HG02970 (cell line): ENCODE measurements around the gene NPAS2.

Experiments used
- ATAC-seq: cut with Tn5 transposase; IDR thresholded peaks from one replicate; pipeline ENCODE4 v1.9.1; 2021; ENCODE audit warnings: mild to moderate bottlenecking, moderate library complexity, moderate number of reproducible peaks; ENCODE audit not compliant: unreplicated experiment, low FRiP score

The NPAS2 gene

GRCh38 chr2:100793982-100794381, 26.0 kb upstream of the NPAS2 start:
- no peak for ATAC-seq

- ATAC-seq, result no peak
Measured at GRCh38 chr2:100796499-100797100, 23.3 kb upstream of the NPAS2 start.

DNA sequence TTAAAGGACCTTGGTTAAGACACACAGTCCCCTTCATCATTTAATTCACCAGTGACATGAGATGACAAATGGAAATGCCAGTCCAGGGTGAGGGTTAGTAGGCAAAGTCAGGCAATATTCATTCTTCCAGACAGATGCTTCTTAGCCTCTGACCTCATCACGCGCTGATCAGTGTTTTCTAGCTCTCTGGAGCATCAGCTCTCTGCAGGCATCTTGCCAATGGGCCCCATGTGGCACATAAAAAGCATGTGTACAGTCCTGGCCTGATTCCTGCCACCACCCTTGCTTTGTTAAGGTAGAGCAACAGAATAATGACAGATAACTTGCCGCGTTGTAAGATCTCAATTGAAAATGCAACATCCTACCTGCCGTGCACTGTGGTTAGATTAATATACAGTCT, 20.3 kb upstream of the NPAS2 start:
- no peak for ATAC-seq

- no peak for ATAC-seq
Measured at GRCh38 chr2:100800915-100801314, 19.0 kb upstream of the NPAS2 start.

DNA sequence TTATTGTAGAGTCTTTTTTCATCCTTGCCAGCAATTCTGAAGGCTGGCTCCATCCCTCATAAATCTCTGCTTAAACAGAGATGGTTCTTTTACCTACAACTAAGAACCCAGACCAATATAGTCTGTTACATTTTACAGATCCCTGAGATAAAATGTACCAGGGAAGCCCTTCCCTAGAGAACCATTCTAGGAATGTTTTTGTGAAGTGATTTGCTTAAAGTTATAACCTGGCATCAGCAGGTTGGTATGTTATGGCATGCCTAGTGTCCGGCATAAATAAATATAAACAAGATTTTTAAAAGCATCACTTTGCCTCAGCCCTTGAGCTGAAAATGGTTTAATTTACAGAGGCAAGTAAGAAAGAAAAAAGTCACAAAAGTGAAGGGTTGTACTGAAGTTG, 18.5 kb upstream of the NPAS2 start:
- no peak for ATAC-seq

DNA sequence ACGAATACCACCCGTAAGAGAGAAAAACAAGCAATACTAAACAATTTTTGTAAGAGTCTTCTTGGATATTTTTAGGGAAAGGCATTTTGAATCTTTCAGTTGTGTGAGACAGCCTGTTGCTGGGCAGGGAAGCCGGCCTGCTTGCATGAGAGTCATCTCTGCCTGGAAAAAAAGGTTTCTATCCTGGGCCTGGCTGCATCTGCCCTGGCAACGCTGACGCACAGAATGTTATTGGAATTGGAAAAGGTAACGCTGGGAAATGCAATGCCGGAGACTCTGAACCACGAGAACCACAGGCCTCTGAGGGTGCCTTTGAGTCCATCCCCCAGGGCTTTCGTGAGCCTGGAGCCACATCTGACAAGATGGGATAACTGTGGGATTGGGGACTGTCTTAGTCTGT, 17.9 kb upstream of the NPAS2 start:
- no peak for ATAC-seq

GRCh38 chr2:100803334-100803733, 16.6 kb upstream of the NPAS2 start:
- ATAC-seq, result no peak

GRCh38 chr2:100806550-100806949, 13.4 kb upstream of the NPAS2 start:
- no peak for ATAC-seq

GRCh38 chr2:100807707-100808106, 12.2 kb upstream of the NPAS2 start:
- no peak for ATAC-seq

GRCh38 chr2:100808582-100808981, 11.4 kb upstream of the NPAS2 start:
- ATAC-seq, result no peak

- no peak for ATAC-seq
Measured at GRCh38 chr2:100809506-100809905, 10.4 kb upstream of the NPAS2 start.

DNA sequence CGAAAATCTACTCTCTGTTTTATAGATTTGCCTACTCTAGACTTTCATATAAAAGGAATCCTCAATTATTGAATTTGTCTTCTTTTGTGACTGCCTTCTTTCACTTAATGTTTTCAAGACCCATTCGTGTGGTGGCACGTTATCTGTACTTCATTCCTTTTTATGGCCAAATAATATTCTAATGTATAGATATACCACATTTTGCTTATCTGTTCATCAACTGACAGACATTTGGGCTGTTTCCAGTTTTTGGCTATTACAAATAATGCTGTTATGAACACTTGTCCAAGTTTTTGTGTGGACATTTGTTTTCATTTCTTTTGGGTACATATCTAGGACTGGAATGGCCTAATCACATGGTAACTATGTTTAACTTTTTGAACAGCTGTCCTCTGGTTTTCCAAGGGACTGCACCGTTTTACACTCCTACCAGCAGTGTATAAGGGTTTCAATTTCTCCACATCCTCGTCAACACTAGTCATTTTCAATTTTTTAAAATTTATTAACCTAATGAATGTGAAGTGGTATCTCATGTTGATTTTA, 9.3 kb upstream of the NPAS2 start:
- no peak for ATAC-seq

- ATAC-seq, result no peak
Measured at GRCh38 chr2:100812116-100812515, 7.8 kb upstream of the NPAS2 start.

DNA sequence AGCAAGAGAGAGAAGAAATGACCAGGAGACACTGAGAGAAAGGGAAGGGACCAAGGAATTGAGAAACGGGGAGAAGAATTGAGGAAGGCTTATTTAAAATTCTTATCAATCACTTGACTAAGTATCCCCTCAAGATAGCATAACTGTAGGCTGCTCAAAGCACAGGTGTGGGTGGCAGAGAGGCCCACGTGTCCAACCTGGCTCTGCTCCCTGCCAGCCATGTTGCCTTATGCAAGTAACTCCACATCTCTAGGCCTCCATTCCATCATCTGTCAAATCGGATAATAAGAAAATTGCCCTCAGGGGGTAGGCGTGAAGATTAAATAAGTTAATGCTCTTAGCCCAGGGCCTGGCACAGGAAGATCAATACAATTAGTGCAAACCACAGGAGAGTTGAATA, 7.4 kb upstream of the NPAS2 start:
- no peak for ATAC-seq

DNA sequence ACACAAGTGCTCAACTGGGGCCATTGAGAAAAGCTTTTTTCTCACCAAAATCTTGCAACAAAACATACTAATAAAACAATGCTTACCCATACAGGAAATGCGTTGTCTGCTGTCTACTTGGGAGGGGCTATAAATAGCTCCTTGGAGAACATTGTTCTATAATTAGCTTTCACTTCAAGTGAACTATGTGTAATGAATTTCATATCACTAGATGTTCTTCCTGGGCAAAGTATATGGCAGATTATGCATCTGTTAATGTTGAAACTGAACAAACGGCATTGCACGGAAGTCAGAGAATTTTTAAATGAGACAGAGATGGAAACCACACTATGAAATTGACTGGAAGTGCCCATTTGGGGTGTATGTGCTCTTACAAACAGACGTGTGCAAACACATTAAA, 6.4 kb upstream of the NPAS2 start:
- no peak for ATAC-seq

- ATAC-seq, result no peak
Measured at GRCh38 chr2:100814043-100814442, 5.9 kb upstream of the NPAS2 start.

- ATAC-seq, result no peak
Measured at GRCh38 chr2:100814453-100814852, 5.5 kb upstream of the NPAS2 start.

DNA sequence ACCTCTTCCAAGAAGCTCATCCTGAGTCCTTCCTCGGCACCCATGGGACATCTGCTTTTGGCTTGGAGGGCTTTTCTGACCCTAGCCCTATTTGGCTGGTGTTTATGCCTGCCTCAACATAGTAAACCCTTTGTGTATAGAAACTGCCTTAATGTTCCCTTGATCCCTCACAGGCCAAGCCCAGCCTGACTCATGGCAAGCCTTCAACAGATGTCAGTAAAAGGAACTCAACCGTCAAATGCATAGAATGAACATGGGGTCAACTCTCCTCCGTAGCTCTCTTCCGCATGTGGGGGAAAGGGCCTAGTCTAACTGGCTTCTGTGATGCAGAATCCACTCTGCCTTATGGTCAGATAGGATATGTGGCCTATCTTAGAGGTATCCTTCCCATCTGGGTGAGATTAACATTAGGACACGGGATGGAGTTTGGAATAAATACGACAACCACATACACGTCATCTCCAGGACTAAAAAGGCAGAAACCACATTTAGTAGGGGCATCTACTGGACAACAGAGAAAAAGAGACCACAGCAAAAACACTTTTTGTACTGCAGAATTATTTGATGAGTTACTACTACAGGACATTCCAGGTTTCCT, 2.5 kb upstream of the NPAS2 start:
- no peak for ATAC-seq

GRCh38 chr2:100818003-100818605, 1.8 kb upstream of the NPAS2 start:
- ATAC-seq, result no peak

DNA sequence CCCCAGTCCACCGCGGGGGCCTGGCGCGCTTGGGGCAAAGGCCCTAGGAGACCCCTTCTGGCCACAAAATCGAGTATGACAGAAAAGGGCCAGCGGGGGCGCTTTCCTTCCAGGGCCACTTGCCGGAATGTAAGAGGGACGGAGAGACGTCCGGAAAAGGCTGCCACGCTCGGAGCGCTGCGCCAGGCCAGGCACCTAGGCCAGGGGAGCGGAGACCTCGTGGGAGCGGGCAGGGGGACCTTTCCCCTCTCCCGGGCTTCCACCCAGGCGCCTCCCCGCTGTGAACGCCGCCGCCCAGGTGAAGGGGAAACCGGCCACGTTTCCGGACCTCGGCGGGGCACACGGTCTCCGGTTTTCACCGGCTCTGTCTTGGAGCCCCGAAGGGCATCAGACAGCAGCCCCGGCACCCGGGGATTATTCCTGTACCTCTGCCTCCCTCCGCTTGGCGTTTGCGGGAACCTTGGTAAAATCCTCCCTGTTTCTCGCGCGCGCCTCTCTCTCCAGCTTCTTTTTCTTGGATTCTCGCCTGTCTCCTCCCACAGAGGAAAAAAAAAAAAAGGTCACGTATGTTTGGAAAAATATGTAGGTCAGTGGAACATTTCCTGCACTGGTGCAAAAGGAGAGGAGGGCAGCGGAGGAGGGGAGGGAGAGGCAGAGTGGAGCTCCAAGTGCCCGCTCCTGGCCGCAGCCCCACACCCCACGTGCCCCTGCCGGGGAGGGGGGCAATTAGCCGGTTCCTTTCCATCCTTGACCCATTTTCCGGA, 1.2 kb upstream of the NPAS2 start:
- no peak for ATAC-seq

GRCh38 chr2:100820273-100820522, 259 bp downstream of the NPAS2 start:
- ATAC-seq, result no peak
